Activated CD4-positive, alpha-beta T cell treated with anti-CD3 and anti-CD28 coated beads, Interleukin-2, amount 50 U/mL, for 1 hour (primary cell): ENCODE results near the gene TKTL2.

ENCODE experiments used
- DNase-seq: peaks from one replicate; pipeline ENCODE4 v3.0.0-alpha.2; 2020

Gene TKTL2, protein sequence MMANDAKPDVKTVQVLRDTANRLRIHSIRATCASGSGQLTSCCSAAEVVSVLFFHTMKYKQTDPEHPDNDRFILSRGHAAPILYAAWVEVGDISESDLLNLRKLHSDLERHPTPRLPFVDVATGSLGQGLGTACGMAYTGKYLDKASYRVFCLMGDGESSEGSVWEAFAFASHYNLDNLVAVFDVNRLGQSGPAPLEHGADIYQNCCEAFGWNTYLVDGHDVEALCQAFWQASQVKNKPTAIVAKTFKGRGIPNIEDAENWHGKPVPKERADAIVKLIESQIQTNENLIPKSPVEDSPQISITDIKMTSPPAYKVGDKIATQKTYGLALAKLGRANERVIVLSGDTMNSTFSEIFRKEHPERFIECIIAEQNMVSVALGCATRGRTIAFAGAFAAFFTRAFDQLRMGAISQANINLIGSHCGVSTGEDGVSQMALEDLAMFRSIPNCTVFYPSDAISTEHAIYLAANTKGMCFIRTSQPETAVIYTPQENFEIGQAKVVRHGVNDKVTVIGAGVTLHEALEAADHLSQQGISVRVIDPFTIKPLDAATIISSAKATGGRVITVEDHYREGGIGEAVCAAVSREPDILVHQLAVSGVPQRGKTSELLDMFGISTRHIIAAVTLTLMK

DNA sequence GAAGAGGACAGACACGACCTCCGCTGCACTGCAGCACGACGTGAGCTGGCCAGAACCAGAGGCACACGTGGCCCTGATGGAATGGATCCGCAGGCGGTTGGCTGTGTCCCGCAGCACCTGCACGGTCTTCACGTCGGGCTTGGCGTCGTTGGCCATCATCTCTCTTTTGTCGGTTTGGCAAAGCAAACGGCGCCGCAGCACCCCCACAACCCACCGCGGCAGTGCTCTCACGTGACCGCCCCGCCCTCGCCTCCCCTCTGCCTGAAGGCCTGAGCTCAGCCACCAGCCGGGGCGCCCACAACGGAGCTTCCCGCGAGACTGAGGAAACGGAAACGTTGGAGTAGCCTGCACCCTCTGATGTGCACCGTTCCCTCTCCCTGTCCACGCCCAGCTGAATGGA, at the start of gene TKTL2:
Gene TKTL2, minus strand, starts transcription at position 179 of the 400 bp plus-strand sequence. Its CDS starts 20 bp downstream, at position 159.
- DNase-seq = no peak

DNA sequence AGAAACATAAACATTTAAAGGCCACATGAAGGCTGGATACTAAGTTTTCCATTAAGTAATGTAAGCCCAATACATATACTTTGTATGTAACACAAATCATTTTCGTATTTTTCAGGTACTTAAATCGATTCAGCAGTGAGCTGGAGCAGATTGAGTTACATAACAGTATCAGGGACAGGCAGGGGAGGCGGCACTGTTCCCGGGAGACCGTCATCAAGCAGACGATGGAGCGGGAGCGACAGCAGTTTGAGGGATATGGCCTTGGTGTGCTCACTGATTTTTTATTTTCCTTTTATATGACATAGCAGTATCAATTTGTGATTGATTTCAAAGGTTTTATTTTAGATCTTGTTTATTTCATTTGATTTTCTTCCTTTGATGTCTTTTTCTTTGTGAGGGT, 41.6 kb upstream of the TKTL2 start:
- DNase-seq = no peak

DNA sequence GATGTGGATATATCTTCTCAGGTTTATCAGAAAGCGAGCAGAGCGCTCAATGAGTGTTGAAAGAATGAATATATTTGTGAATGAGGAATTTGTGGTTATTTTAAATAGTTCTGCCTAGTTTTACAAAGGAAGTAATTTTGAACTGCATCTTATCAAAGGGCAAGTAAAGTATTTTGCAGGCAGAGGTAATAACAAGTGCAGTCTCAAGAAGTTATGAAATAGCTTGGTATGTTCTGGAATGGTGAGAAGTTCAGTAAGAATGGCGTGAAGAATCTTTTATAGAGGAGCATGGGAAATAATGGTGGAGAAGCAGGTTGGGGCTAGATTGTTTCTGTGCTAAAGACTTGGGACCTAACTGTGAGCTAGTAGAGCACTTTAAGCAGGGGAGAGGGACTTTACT, 31.8 kb upstream of the TKTL2 start:
- DNase-seq = no peak

DNA sequence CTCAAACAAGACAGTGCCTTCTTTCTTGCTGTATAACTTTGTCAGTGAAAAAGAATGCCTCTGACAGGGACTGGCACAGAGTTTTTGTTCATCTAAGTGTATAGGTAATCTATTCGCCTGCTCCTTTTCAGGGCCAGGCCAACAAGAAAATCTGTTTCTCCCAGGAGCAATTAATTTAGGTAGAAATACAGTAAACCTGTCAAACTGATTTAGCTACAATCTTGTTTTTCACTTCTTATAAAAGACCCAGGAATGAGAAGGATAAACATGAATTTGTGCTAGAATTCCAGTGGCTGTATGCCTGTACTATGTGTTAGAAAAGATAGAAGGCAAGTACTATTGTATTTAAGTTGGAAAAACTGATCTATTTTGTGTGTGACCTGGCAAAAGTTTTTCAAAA, 27.0 kb upstream of the TKTL2 start:
- DNase-seq = no peak

DNA sequence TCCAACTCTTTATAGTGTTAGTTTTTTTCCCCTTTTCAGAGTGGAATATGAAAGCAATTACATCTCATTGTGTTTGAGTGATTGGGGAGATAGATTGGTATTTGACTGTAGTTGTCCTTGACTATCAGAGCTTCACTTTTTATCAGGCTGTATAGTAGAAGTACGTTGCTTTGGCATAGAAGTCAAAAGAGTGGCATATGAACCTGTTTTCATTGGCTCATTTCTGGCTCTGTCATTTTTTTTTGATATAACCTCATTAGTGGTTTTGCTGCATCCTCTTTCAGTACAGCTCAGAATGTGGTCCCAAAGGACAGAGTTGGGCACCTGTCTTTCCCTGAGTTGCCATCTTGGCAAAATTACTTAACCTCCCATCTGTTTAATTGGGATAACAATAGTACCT, 22.3 kb upstream of the TKTL2 start:
- no peak for DNase-seq

DNA sequence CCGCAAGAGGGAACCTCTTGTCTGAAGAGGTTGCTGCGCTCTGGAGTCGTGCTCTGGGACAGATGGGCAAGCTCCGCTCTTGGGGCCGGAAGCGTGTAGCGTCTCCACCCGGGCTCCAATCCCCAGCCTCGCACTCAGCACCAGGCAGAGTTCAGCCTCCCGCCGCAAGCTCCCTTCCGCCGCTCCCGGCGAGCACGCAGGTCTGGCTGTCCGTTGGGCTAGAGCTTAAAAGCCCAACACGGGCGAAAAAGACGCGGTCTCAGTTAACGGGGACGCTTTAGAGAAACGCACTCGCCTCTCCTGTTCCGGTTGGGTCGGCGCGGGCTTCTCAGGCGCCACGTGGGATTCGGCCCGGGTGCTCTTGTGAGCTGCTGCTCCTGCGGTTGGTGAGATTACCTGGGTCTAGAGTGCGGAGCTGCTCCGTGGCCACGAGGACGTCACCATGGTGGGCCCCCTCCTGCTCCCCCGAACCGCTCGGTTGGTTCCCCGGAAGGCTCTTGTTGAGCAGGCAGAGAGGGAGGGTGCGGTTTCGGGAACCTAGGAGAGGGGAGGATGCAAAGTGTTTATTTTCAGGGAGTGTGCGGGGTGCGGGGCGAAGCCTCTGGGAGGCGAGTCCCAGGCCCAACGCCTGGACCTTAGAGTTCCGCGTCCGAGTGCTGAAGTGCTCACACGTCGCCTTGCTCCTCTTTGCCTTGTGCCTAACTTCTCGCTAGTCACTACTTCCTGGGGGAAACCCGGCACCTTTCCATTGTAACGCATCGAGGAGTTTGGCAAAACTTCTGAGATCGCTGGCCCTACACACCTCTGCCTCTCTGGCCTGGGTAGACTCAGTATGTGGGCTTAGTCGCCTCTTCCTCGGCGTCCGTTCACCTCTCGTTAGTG, 21.0 kb upstream of the TKTL2 start, which contains the start of gene TMA16:
Gene TMA16, plus strand, starts transcription at position 331 of the 882 bp plus-strand sequence. Its CDS starts 112 bp downstream, at position 443.
- DNase-seq = peak; percentile 76

DNA sequence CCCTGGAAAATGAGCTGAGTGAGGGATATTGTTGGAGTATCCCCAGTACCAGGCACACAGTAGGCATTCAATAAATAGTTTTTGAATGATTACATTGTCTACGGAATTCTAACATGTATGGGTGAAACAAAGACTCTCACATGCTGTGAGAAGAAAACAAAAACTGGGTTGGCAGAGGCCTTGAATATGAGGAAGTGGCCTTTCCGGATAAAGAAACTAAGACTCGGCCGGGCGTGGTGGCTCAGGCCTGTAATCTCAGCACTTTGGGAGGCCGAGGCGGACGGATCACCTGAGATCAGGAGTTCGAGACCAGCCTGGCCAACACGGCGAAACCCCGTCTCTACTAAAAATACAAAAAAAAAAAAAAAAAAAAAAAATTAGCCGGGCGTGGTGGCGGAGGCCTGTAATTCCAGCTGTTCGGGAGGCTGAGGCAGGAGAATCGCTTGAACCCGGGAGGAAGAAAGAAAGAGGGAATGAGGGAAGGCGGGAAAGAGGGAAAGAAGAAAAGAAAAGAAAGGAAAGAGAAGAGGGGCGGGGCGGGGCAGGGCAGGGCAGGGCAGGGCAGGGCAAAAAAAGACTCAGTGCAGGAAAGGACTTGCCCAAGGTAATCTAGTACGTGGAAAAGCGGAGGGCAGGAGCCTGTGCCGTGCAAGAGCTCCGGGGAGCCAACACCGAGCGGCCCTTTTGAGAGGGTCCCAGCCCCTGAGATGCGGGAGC, 20.2 kb upstream of the TKTL2 start:
- no peak for DNase-seq

DNA sequence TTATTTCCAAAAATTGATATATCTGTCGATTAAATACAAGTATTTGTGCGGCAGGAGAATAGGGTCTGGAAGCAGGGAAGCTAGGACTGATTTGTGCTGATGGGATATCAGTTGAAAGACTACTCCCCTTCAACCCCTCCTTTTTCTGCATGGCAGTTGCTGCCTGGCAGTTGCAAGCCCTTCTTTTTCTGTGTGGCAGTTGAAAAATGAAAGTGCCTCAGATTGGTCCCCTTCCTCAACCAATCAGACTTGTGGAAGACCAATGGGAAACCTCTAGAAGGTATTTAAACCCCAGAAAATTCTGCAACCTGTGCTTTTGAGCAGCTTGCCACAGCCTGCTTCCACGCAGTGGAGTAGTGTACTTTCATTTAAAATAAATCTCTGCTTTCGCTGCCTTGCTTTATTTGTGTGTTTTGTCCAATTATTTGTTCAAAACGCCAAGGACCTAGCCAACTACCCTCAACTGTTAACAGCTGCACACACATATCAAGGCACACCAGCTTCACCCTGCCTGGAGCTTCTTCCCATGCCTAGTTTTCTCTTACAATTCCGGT, 19.5 kb upstream of the TKTL2 start:
- no peak for DNase-seq

DNA sequence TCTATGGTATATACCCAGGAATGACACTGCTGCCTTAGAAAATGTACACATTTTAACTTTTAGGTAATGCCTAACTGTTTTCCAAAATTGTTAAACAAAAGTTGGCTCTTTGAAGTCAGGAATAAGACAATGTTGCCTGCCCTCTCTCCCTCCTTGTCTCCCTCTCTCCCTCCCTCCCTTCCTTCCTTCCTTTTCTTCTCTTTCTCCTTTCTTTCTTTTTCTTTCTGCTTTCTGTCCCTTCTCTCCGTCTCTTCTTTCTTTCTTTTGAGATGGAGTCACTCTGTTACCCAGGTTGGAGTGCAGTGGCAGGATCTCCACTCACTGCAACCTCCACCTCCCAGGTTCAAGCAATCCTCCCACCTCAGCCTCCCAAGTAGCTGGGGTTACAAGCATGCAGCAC, 16.4 kb upstream of the TKTL2 start:
- DNase-seq = no peak

DNA sequence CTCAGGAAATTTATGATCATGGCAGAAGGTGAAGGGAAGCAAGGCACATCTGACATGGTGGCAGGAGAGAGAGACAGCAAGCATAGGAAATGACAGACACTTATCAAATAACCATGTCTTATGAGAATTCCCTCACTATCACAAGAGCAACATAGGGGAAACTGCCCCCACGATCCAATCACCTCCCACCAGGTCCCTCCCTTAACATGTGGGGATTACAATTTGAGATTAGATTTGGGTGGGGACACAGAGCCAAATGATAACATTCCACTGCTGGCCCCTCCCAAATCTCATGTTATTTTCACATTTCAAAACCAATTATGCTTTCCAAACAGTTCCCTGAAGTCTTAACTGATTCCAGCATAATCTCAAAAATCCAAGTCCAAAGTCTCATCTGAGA, 12.8 kb upstream of the TKTL2 start:
- DNase-seq = no peak

DNA sequence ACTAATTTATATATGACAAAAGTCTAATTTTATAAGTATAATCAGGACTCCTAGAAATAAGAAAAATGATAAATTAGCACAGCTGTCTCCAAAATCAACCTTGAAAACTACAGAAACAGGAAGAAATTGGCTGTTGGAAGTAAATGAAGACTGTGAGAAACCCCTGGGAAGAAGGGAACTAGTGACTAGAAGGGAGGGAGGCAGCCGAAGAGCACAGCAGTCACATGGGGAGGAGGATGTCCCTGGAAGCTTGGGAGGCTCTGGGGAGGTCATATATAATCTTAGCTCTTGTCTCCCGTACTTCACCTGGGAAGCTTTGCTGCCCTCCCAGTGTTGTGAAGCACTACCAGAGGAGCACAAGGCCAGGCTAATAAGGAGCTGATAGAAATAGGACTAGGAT, 12.0 kb upstream of the TKTL2 start:
- DNase-seq = no peak

DNA sequence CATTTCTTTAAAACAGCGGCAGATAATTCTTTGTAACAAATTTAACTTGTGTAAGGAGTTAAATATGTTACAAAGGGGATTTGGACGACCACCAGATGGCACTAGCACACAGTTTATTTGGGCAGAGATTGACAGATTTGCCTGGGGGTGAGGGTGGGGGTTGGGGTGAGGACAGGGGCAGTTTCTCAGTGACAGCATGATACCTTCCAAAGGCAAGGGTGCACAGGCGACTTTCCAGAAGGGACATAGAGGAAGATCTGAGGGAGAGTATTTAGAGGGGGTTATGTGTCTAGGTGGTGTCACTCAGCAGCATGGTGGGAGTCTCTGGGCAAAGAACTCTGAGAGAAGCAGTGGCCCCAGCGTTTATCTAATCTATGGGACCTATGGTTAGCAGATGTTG, 11.4 kb upstream of the TKTL2 start:
- peak; percentile 46 for DNase-seq

DNA sequence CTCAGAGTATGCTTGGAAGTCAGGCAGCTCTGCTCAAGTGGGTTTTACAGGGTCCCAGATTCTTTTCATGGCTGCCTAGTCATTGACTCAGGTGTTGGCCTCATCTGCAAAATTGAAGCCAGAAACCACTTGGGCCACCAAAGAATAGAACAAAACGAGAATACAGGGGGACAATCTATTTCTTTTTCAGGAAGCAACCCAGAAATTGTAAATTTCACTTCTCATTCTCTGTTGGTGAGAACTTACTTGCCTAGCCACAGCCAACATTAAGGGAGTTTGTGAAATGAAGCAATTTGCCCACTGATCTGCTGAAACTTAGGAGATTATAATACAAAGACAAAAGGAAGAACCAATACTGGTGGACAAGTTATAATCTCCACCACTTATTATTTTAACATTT, 8.6 kb upstream of the TKTL2 start:
- DNase-seq = no peak

DNA sequence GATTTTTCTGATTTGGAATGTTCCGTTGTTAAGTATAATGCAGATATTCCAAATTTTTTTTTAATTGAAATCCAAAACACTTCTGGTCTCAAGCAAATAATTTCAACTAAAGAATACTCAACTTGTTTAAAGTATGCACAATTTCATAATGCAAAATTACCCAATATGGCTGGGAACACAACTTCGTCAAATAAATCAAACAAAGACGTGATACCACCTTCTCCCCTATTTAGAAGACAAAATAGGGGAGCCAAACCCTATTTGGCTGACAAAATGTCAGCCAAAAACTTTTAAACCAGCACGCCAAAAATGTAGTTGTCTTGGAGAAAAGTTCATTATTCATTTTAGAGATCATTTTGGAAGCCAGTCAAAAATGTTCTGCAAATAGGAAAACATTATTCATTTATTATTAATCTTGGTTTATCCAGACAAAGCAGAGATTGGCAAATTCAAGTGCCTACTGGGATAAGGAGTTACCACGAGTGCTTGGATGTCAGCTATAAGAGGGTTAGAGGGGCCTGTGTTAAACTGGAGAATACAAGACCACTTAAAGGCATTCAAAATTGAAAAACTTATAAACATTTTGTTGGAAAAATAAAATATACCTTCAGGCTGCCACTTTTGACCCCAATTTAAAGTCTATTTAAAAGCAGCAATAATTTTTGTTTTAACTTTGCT, 3.3 kb upstream of the TKTL2 start:
- DNase-seq = no peak

DNA sequence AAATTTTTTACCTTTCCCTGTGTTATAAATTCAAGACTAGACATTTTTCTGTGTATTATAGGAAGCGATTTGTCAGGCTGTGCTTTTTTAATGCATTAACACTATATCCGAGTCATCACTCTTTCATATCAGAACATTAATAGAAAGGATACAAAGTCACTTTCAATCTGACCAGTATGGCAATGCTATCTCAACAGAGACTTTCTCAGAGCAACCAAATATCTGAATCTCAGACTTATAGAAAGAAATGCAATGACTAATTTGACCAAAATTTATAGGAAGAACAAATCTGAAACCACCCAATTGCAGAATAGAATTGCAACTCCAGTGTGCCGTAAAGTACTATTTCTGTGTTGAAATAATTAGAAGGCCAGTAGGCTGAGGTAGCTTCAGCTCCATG, 473 bp upstream of the TKTL2 start:
- DNase-seq = no peak

DNA sequence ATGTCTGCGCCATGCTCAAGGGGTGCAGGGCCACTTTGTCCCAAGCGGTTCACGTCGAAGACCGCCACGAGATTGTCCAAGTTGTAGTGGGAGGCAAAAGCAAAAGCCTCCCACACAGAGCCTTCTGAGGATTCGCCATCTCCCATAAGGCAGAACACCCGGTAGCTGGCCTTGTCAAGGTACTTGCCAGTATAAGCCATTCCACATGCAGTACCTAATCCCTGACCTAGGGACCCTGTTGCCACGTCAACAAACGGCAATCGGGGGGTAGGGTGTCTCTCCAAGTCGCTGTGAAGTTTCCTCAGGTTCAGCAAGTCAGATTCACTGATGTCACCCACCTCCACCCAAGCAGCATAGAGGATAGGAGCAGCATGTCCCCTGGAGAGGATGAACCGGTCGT, 424 bp downstream of the TKTL2 start:
- DNase-seq = no peak

DNA sequence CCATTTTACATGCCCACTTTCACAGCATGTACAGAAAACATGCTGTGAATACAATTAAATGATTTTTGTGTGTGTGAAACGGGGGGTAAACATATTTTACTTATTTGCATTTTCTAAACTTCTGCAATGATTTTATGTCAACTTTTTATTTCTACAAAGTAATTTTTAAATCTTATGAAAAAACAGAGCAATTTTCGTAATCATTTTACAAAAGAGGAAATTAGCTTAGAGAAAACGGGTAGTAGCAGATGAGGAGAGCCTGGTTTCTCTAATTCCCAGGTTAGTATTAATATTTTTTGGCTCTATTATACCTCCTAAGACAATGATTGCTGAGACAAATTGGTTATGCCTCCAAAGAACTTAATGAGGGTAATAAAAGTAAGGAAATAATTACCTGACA, 3.2 kb downstream of the TKTL2 start:
- no peak for DNase-seq

DNA sequence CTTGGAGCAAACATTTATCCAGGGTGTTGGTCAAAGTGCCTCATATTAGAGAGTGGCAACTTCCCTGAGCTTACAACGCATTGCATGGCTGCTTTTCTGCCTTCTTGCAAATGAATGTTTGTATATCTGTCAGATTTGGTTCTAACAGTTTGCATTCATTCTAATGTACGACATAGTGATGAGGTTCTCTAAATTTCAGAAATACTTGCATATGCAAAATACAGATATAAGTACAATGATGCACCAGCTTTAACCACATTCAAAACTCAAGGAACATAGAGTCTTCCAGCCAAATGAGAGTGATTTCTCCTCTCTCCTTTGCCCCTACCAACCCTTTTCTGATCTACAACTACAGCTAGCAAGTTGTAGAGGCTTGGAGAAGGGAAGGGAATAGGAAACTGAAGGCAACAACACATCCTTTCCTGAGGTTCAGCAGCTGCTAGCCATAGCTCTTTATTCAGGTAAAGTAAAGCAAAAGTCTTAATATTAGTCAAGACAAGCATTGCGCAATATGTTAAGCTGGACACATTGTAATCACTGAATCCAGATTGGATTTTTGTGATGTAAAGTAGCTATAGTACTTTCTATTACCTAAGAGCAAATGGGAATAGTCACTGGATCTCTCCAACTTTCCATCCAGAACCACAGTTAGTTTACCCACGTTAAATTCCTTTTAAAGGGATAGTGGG, 6.3 kb downstream of the TKTL2 start:
- DNase-seq = no peak

DNA sequence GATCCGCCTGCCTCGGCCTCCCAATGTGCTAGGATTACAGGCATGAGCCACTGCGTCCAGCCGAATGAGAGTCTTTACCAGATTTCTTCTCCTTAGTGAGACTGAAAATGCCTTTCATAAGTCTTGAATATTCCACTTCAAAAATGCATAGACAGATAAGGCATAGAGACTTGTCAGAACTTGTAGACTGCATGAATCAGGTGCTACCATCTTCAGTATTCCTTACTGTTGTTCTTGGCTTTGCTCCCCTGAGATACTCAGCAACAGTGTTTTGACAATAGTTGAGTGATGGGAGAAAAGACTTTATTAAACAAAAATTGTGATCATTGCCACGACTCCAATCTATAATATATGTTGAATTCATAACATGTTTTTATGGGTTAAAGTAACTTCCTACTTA, 11.0 kb downstream of the TKTL2 start:
- no peak for DNase-seq

DNA sequence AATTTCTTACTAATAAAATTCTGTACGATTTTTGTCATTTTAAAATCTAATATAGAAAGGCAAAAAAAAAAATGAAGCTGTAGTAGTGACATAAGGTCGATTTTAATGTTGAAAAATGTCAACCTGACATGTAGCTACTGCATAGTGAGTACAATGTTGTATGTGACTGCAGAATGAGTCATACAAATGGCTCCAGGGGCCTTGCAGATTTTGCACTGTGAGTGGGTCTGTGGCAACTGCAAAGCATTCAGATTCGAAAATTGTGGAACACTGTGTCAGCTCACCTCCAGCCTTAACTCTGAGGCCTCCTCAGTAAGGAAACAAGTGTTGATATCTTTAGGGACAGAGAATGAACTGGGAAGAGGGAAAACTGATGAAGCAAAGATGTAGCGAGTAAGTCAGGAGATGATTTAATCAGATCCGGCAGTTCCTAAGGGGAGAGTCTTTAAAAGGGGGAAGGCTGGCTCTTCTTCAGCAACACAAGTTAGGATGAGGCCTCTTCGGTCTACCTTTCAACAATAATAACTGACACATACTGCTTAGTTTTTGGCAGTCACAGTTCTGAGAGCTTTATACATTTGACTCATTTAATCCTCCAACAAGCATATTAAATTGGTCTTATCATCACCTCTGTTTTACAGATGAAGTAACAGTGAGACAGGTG, 24.9 kb downstream of the TKTL2 start:
- DNase-seq = no peak

DNA sequence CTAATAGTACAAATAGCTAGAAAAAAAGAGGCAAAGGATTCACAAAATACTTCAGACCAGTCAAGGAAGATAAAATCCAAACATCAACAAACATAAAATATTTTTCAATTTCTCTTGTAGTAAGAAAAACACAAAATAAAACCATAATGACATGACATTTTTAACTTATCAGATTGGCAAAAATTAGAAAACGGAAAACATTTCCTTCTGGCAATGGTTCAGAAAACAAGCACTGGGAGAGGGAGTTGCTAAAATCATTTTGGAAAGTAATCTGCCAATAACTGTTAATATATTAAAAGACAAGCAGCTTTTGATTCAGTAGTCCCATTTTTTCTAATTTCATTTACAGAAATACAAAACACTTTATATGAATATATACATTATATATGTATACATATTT, 26.1 kb downstream of the TKTL2 start:
- no peak for DNase-seq
